Measurements from ENCODE around the gene AKAP1.

AKAP1 gene

GRCh38 chr17:57091186-57091618, 6.2 kb downstream of the AKAP1 start:
- DNase-seq (ENCODE audit: low read depth) = no peak
- TF ChIP-seq CTCF (conservative IDR thresholded peaks at IDR 0.05; ENCODE audit: control insufficient read depth, insufficient read depth, low read depth, low read length) = no peak
- no peak overlapping the region for H3K4me3 ChIP-seq (ENCODE audit: control insufficient read depth, low read depth, low read length)

- DNase-seq (ENCODE audit: low read depth) = peak; percentile 57
- H3K4me3 ChIP-seq (ENCODE audit: control insufficient read depth, low read depth, low read length) = no peak overlapping the region
- TF ChIP-seq CTCF (conservative IDR thresholded peaks at IDR 0.05; ENCODE audit: control insufficient read depth, insufficient read depth, low read depth, low read length) = no peak
Measured at GRCh38 chr17:57092171-57092570, 7.1 kb downstream of the AKAP1 start.

GRCh38 chr17:57092779-57093178, 7.7 kb downstream of the AKAP1 start:
- no peak overlapping the region for H3K4me3 ChIP-seq (ENCODE audit: control insufficient read depth, low read depth, low read length)
- no peak for DNase-seq (ENCODE audit: low read depth)
- no peak for TF ChIP-seq CTCF (conservative IDR thresholded peaks at IDR 0.05; ENCODE audit: control insufficient read depth, insufficient read depth, low read depth, low read length)

GRCh38 chr17:57096472-57097202, 11.6 kb downstream of the AKAP1 start:
- DNase-seq (ENCODE audit: low read depth) = no peak
- no peak for TF ChIP-seq CTCF (conservative IDR thresholded peaks at IDR 0.05; ENCODE audit: control insufficient read depth, insufficient read depth, low read depth, low read length)
- H3K4me3 ChIP-seq (ENCODE audit: control insufficient read depth, low read depth, low read length) = no peak overlapping the region

GRCh38 chr17:57097832-57098421, 12.9 kb downstream of the AKAP1 start:
- DNase-seq (ENCODE audit: low read depth) = peak; percentile 87
- H3K4me3 ChIP-seq (ENCODE audit: control insufficient read depth, low read depth, low read length) = no peak overlapping the region
- TF ChIP-seq CTCF (conservative IDR thresholded peaks at IDR 0.05; ENCODE audit: control insufficient read depth, insufficient read depth, low read depth, low read length) = no peak

- no peak for TF ChIP-seq CTCF (conservative IDR thresholded peaks at IDR 0.05; ENCODE audit: control insufficient read depth, insufficient read depth, low read depth, low read length)
- DNase-seq (ENCODE audit: low read depth) = no peak
Measured at GRCh38 chr17:57099165-57099564, 14.1 kb downstream of the AKAP1 start.

More at GRCh38 chr17:57099165-57099564, 14.1 kb downstream of the AKAP1 start:
- H3K4me3 ChIP-seq (ENCODE audit: control insufficient read depth, low read depth, low read length) = no peak overlapping the region
